DND-41 (cell line): Measurements from ENCODE around the gene CHAD.
A peak's percentile ranks its signal among the peaks of the same experiment; 100 is the strongest.

Experiments
- ATAC-seq: fragments of 200-7000 bp; cut with Tn5 transposase; 3 replicates; pipeline ENCODE4 v1.9.1; 2021; ENCODE audit warnings: low read depth; ENCODE audit not compliant: insufficient read depth
- DNase-seq: peaks from one replicate; pipeline ENCODE4 v3.0.0-alpha.2; 2020
- H2AFZ ChIP-seq: 2 replicates; pipeline ENCODE4 v1.6.0; 2012; ENCODE audit warnings: low read depth, low read length
- H3K27ac ChIP-seq: 2 replicates; pipeline ENCODE4 v1.5.1; 2012; ENCODE audit warnings: low read length, inconsistent platforms
- H3K27me3 ChIP-seq: fragments of 200-600 bp; sonication (generic); 2 replicates; pipeline ENCODE4 v1.6.0; 2012; ENCODE audit warnings: low read length, mild to moderate bottlenecking, inconsistent platforms; ENCODE audit not compliant: insufficient read depth, poor library complexity
- H3K36me3 ChIP-seq: 2 replicates; pipeline ENCODE4 v1.5.1; 2012; ENCODE audit warnings: low read length, inconsistent platforms; ENCODE audit not compliant: insufficient read depth
- H3K4me1 ChIP-seq: 2 replicates; pipeline ENCODE4 v1.5.1; 2012; ENCODE audit warnings: mild to moderate bottlenecking, low read length; ENCODE audit not compliant: insufficient read depth
- H3K4me2 ChIP-seq: 2 replicates; pipeline ENCODE4 v1.6.0; 2012; ENCODE audit warnings: mild to moderate bottlenecking, moderate library complexity, low read length, inconsistent platforms; ENCODE audit not compliant: insufficient read depth
- H3K4me3 ChIP-seq, 2 experiments: fragments of 200-600 bp in 1 of 2; shearing (Covaris generic) in 1 of 2; 2 replicates each; pipeline ENCODE4 v1.5.1; 2012 to 2016; ENCODE audit warnings: inconsistent platforms in 2 of 2, low read length in 2 of 2, mild to moderate bottlenecking in 2 of 2, low read depth in 1 of 2, moderate library complexity in 1 of 2
- H3K79me2 ChIP-seq: 2 replicates; pipeline ENCODE4 v1.6.0; 2012; ENCODE audit warnings: low read length, inconsistent platforms; ENCODE audit not compliant: insufficient read depth
- H3K9ac ChIP-seq: 2 replicates; pipeline ENCODE4 v1.6.0; 2012; ENCODE audit warnings: low read depth, mild to moderate bottlenecking, inconsistent platforms, low read length, moderate library complexity
- H3K9me3 ChIP-seq: 2 replicates; pipeline ENCODE4 v1.5.1; 2012; ENCODE audit warnings: low read length, moderate library complexity, mild to moderate bottlenecking, inconsistent platforms; ENCODE audit not compliant: insufficient read depth, severe bottlenecking
- H4K20me1 ChIP-seq: 2 replicates; pipeline ENCODE4 v1.6.0; 2012; ENCODE audit warnings: low read length; ENCODE audit not compliant: insufficient read depth
- EZH2 ChIP-seq: IDR thresholded peaks from 3 replicates; pipeline ENCODE4 v1.6.1; 2012; ENCODE audit warnings: borderline replicate concordance, low read depth, mild to moderate bottlenecking, moderate library complexity, low read length, inconsistent platforms; ENCODE audit not compliant: severe bottlenecking
- TF ChIP-seq, protein P1 (sequence below): IDR thresholded peaks from 2 replicates; pipeline ENCODE4 v1.5.1; 2012; ENCODE audit warnings: borderline replicate concordance, low read length, moderate library complexity, mild to moderate bottlenecking; ENCODE audit not compliant: poor library complexity, severe bottlenecking; ENCODE audit errors: extremely low read depth

CHAD gene

GRCh38 chr17:50423553-50424159 lies 45.0 kb downstream of the CHAD start:
- no peak for ATAC-seq
- H3K27ac ChIP-seq: no peak overlapping the region

GRCh38 chr17:50422738-50423137 lies 45.9 kb downstream of the CHAD start:
- ATAC-seq: no peak
- Histone ChIP-seq H3K4me3 (no peak overlapping the region), H3K4me1 (peaks cover 69% of the 10 kb centered on the region), H3K9me3 (peaks cover 4% of the 10 kb centered on the region), H3K36me3 (no peaks in the 10 kb centered on the region), H3K27me3 (no peaks in the 10 kb centered on the region), H4K20me1 (0 out of 2 replicates have a peak, but pooled peaks cover under 1% of the 10 kb centered on the region), H3K79me2 (peaks cover 26% of the 10 kb centered on the region), H3K4me2 (no peak overlapping the region), H3K27ac (0 out of 2 replicates have a peak overlapping the region, but pooled peaks have one; percentile 31), H3K9ac (no peak overlapping the region), H2AFZ (no peak overlapping the region)
- TF ChIP-seq, protein P1, sequence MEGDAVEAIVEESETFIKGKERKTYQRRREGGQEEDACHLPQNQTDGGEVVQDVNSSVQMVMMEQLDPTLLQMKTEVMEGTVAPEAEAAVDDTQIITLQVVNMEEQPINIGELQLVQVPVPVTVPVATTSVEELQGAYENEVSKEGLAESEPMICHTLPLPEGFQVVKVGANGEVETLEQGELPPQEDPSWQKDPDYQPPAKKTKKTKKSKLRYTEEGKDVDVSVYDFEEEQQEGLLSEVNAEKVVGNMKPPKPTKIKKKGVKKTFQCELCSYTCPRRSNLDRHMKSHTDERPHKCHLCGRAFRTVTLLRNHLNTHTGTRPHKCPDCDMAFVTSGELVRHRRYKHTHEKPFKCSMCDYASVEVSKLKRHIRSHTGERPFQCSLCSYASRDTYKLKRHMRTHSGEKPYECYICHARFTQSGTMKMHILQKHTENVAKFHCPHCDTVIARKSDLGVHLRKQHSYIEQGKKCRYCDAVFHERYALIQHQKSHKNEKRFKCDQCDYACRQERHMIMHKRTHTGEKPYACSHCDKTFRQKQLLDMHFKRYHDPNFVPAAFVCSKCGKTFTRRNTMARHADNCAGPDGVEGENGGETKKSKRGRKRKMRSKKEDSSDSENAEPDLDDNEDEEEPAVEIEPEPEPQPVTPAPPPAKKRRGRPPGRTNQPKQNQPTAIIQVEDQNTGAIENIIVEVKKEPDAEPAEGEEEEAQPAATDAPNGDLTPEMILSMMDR: no peak
- TF ChIP-seq EZH2: no peak
- DNase-seq: no peak

More at GRCh38 chr17:50423553-50424159, 45.0 kb downstream of the CHAD start:
- H3K4me3 ChIP-seq: no peak overlapping the region
- no peak overlapping the region for H2AFZ ChIP-seq
- H3K27me3 ChIP-seq: no peaks in the 10 kb centered on the region
- H3K4me2 ChIP-seq: no peak overlapping the region
- H3K9ac ChIP-seq: no peak overlapping the region
- no peak for DNase-seq
- H3K9me3 ChIP-seq: peaks cover 4% of the 10 kb centered on the region
- H3K79me2 ChIP-seq: peaks cover 33% of the 10 kb centered on the region
- TF ChIP-seq, protein P1: no peak
- TF ChIP-seq EZH2: no peak
- H3K36me3 ChIP-seq: no peaks in the 10 kb centered on the region
- H4K20me1 ChIP-seq: 0 out of 2 replicates have a peak, but pooled peaks cover 3% of the 10 kb centered on the region
- H3K4me1 ChIP-seq: peaks cover 73% of the 10 kb centered on the region

GRCh38 chr17:50421308-50422051 lies 47.2 kb downstream of the CHAD start:
- Histone ChIP-seq H3K27me3 (no peaks in the 10 kb centered on the region), H4K20me1 (no peaks in the 10 kb centered on the region), H3K9me3 (peaks cover 4% of the 10 kb centered on the region), H3K4me3 (peak overlapping the region; percentile 18 to 54; a peak in 3 of 4 replicates), H2AFZ (peak overlapping the region; percentile 80), H3K9ac (peak overlapping the region; percentile 57), H3K36me3 (no peaks in the 10 kb centered on the region), H3K79me2 (peaks cover 14% of the 10 kb centered on the region), H3K4me2 (peak overlapping the region; percentile 70), H3K4me1 (peaks cover 57% of the 10 kb centered on the region), H3K27ac (peak overlapping the region; percentile 85)
- TF ChIP-seq, protein P1: no peak
- TF ChIP-seq EZH2: no peak
- DNase-seq: peak; percentile 42
- peak; percentile 37; the same call in 2 of the 3 replicates for ATAC-seq
